GM12878 (cell line): ENCODE data around the gene CLASP2. TPM values are rescaled to one million over a fixed set of nuclear protein-coding genes. Genes with fewer than 3 reads are reported as not detected.

Experiments
- ASH2L ChIP-seq: fragments of 300-600, 200-600 bp; sonication (generic); IDR thresholded peaks from 2 replicates; pipeline ENCODE4 v1.6.1; 2017; ENCODE audit warnings: low read depth, mild to moderate bottlenecking, borderline replicate concordance
- BMI1 ChIP-seq: fragments of 450-650 bp; IDR thresholded peaks from 2 replicates; pipeline ENCODE4 v1.6.1; 2016; ENCODE audit warnings: mild to moderate bottlenecking, moderate library complexity, borderline replicate concordance
- BRCA1 ChIP-seq: IDR thresholded peaks from 2 replicates; pipeline ENCODE4 v1.6.1; 2011; ENCODE audit warnings: low read depth, low read length, improper control_type of control experiment
- CBX5 ChIP-seq: sonication (generic); IDR thresholded peaks from 2 replicates; pipeline ENCODE4 v1.6.1; 2016; ENCODE audit warnings: low read depth, moderate library complexity, mild to moderate bottlenecking, inconsistent platforms
- CHD2 ChIP-seq: IDR thresholded peaks from 2 replicates; pipeline ENCODE4 v1.6.1; 2011; ENCODE audit warnings: low read depth, low read length, improper control_type of control experiment, borderline replicate concordance
- CREM ChIP-seq: IDR thresholded peaks from 2 replicates; pipeline ENCODE4 v1.6.1; 2014; ENCODE audit warnings: antibody characterized with exemption, low read depth
- DPF2 ChIP-seq: fragments of 450-650 bp; IDR thresholded peaks from 2 replicates; pipeline ENCODE4 v1.6.1; 2017; ENCODE audit warnings: mild to moderate bottlenecking
- GABPA ChIP-seq: IDR thresholded peaks from 2 replicates; pipeline ENCODE4 v1.6.1; 2014; ENCODE audit warnings: antibody characterized with exemption, low read depth, mild to moderate bottlenecking, inconsistent platforms
- IKZF2 ChIP-seq, 2 experiments: fragments of 450-650 bp; IDR thresholded peaks; 2 replicates each; pipeline ENCODE4 v1.6.1; 2017; ENCODE audit warnings: mild to moderate bottlenecking in 2 of 2, moderate library complexity in 2 of 2
- MEF2B ChIP-seq: fragments of 450-650 bp; IDR thresholded peaks from 2 replicates; pipeline ENCODE4 v1.6.1; 2018; ENCODE audit warnings: mild to moderate bottlenecking, moderate library complexity; ENCODE audit not compliant: partially characterized antibody, poor library complexity, severe bottlenecking
- POU2F2 ChIP-seq: IDR thresholded peaks from 3 replicates; pipeline ENCODE4 v1.6.1; 2011; ENCODE audit warnings: low read depth, mild to moderate bottlenecking, low read length, borderline replicate concordance
- SIN3A ChIP-seq: IDR thresholded peaks from 2 replicates; pipeline ENCODE4 v1.6.1; 2012; ENCODE audit warnings: low read depth, low read length, improper control_type of control experiment
- STAT1 ChIP-seq: fragments of 450-650 bp; conservative IDR thresholded peaks from 2 replicates; pipeline ENCODE4 v1.6.1; 2014; ENCODE audit warnings: antibody characterized with exemption, mild to moderate bottlenecking
- ZNF207 ChIP-seq: fragments of 450-650 bp; IDR thresholded peaks from 2 replicates; pipeline ENCODE4 v1.6.1; 2014; ENCODE audit warnings: antibody characterized with exemption, mild to moderate bottlenecking, borderline replicate concordance
- polyA plus RNA-seq, 11 experiments: library from polyadenylated mRNA; depleted of rRNA in 4 of 11; unstranded in 6 of 11; stranded (reverse) in 5 of 11; fragments of >200 nt; fragmentation: Nextera tagmentation in 4 of 11; fragmentation: Illumina TruSeq in 1 of 11; extraction: Ambion mirVana in 4 of 11; extraction: Trizol in 1 of 11; gene quantifications; 1 replicate in 1 of 11; 2 replicates in 10 of 11; pipeline versions ENCODE4 v1.2.1 to v1.2.3, GENCODE V29; 2011 to 2016; ENCODE audit warnings: inconsistent platforms in 2 of 11, missing spikeins in 2 of 11, low read depth in 1 of 11
- total RNA-seq, 4 experiments: library from RNA; depleted of rRNA in 3 of 4; stranded (reverse); fragments of >200 nt in 3 of 4; fragmentation: Illumina TruSeq in 1 of 4; extraction: Trizol in 1 of 4; gene quantifications; 2 replicates each; pipeline versions ENCODE4 v1.2.1 to v1.2.3, GENCODE V29; 2013 to 2021
- TF ChIP-seq, protein P1 (sequence below): fragments of 450-650 bp; IDR thresholded peaks from 2 replicates; pipeline ENCODE4 v1.6.1; 2017; ENCODE audit warnings: mild to moderate bottlenecking, low read depth, inconsistent platforms; ENCODE audit not compliant: poor library complexity, severe bottlenecking
- TF ChIP-seq, protein P2 (sequence below): IDR thresholded peaks from 2 replicates; pipeline ENCODE4 v1.6.1; 2012; ENCODE audit warnings: low read depth, low read length, improper control_type of control experiment
- TF ChIP-seq, protein P3 (sequence below): fragments of 450-650 bp; IDR thresholded peaks from 2 replicates; pipeline ENCODE4 v1.6.1; 2018; ENCODE audit warnings: borderline replicate concordance, mild to moderate bottlenecking; ENCODE audit not compliant: partially characterized antibody
- TF ChIP-seq, protein P4 (sequence below): fragments of 150-350 bp; IDR thresholded peaks from 2 replicates; pipeline ENCODE4 v1.6.1; 2014; ENCODE audit warnings: mild to moderate bottlenecking, low read depth, low read length
- TF ChIP-seq, protein P5 (sequence below): fragments of 450-650 bp; conservative IDR thresholded peaks from 2 replicates; pipeline ENCODE4 v1.6.1; 2017; ENCODE audit warnings: mild to moderate bottlenecking, moderate library complexity

The CLASP2 gene
- total and polyA plus RNA-seq, 10 of the 15 experiments (the other 5 are each of a cell fraction or from before 2014, with no cell fraction given), result 4.0 to 38.3 (median 26.8) TPM

DNA sequence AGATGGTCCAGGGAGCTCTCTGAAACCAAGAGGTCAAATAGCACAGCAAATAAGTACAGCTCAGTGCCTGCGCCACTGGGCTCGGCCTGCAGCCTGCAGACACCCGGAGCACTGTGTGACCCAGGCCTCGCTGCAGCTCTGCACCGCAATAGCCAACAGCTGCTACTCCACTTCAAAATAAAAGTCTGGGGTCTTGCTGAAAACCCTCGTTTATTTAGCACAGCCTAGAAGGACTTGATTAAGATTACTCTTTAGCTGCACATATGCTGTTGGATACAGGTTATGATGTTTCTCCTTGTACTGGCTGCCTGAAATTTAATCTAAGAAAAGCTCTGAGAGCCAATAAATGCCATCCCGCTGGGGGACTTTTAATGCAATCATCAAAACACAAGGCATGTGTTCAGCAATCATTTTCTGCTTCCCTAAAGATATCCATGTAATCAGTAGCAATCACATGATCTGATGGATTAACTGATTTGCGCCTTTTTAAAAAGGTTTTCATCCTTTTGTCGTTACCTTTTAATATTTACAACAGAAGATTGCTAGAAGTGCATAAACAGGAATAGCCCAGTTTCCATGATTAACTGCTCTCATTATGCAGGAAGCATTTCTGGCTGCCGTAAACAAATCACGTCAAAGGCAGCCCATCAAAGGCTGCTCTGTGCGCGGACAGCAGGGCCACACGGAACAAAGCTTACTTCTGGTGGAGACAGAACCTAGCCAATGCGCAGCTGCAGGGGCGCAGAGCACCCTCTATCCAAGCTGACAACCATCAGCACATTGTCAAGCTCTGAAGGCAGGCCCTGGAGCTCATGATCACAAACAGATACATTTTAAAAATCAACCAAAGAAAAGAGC lies 58.8 kb downstream of the CLASP2 start (continued):
- TF ChIP-seq, protein P1, sequence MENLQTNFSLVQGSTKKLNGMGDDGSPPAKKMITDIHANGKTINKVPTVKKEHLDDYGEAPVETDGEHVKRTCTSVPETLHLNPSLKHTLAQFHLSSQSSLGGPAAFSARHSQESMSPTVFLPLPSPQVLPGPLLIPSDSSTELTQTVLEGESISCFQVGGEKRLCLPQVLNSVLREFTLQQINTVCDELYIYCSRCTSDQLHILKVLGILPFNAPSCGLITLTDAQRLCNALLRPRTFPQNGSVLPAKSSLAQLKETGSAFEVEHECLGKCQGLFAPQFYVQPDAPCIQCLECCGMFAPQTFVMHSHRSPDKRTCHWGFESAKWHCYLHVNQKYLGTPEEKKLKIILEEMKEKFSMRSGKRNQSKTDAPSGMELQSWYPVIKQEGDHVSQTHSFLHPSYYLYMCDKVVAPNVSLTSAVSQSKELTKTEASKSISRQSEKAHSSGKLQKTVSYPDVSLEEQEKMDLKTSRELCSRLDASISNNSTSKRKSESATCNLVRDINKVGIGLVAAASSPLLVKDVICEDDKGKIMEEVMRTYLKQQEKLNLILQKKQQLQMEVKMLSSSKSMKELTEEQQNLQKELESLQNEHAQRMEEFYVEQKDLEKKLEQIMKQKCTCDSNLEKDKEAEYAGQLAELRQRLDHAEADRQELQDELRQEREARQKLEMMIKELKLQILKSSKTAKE, result peak; percentile 17
- no peak for TF ChIP-seq GABPA
- TF ChIP-seq STAT1, result no peak
- TF ChIP-seq BRCA1, result no peak
- peak; percentile 87 for TF ChIP-seq CBX5
- peak; percentile 30; the same call in 1 of the 3 replicates for TF ChIP-seq POU2F2
- 0 out of 4 replicates have a peak, but pooled peaks of 1 of the 2 experiments have one; percentile 19 for TF ChIP-seq IKZF2 (IDR thresholded peaks at IDR 0.05)
- no peak for TF ChIP-seq DPF2
- TF ChIP-seq SIN3A, result peak; percentile 65; the same call in 1 of the 2 replicates
- no peak; the same call in 1 of the 2 replicates for TF ChIP-seq CREM
- peak; percentile 50; the same call in 1 of the 2 replicates for TF ChIP-seq ASH2L
- TF ChIP-seq, protein P2, sequence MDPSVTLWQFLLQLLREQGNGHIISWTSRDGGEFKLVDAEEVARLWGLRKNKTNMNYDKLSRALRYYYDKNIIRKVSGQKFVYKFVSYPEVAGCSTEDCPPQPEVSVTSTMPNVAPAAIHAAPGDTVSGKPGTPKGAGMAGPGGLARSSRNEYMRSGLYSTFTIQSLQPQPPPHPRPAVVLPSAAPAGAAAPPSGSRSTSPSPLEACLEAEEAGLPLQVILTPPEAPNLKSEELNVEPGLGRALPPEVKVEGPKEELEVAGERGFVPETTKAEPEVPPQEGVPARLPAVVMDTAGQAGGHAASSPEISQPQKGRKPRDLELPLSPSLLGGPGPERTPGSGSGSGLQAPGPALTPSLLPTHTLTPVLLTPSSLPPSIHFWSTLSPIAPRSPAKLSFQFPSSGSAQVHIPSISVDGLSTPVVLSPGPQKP, result no peak
- TF ChIP-seq, protein P3, sequence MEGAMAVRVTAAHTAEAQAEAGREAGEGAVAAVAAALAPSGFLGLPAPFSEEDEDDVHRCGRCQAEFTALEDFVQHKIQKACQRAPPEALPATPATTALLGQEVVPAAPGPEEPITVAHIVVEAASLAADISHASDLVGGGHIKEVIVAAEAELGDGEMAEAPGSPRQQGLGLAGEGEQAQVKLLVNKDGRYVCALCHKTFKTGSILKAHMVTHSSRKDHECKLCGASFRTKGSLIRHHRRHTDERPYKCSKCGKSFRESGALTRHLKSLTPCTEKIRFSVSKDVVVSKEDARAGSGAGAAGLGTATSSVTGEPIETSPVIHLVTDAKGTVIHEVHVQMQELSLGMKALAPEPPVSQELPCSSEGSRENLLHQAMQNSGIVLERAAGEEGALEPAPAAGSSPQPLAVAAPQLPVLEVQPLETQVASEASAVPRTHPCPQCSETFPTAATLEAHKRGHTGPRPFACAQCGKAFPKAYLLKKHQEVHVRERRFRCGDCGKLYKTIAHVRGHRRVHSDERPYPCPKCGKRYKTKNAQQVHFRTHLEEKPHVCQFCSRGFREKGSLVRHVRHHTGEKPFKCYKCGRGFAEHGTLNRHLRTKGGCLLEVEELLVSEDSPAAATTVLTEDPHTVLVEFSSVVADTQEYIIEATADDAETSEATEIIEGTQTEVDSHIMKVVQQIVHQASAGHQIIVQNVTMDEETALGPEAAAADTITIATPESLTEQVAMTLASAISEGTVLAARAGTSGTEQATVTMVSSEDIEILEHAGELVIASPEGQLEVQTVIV, result peak; percentile 41
- TF ChIP-seq MEF2B, result peak; percentile 41
- TF ChIP-seq BMI1, result no peak
- TF ChIP-seq ZNF207, result 0 out of 2 replicates have a peak, but pooled peaks have one; percentile 37
- TF ChIP-seq, protein P4, sequence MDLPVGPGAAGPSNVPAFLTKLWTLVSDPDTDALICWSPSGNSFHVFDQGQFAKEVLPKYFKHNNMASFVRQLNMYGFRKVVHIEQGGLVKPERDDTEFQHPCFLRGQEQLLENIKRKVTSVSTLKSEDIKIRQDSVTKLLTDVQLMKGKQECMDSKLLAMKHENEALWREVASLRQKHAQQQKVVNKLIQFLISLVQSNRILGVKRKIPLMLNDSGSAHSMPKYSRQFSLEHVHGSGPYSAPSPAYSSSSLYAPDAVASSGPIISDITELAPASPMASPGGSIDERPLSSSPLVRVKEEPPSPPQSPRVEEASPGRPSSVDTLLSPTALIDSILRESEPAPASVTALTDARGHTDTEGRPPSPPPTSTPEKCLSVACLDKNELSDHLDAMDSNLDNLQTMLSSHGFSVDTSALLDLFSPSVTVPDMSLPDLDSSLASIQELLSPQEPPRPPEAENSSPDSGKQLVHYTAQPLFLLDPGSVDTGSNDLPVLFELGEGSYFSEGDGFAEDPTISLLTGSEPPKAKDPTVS, result no peak
- TF ChIP-seq, protein P5, sequence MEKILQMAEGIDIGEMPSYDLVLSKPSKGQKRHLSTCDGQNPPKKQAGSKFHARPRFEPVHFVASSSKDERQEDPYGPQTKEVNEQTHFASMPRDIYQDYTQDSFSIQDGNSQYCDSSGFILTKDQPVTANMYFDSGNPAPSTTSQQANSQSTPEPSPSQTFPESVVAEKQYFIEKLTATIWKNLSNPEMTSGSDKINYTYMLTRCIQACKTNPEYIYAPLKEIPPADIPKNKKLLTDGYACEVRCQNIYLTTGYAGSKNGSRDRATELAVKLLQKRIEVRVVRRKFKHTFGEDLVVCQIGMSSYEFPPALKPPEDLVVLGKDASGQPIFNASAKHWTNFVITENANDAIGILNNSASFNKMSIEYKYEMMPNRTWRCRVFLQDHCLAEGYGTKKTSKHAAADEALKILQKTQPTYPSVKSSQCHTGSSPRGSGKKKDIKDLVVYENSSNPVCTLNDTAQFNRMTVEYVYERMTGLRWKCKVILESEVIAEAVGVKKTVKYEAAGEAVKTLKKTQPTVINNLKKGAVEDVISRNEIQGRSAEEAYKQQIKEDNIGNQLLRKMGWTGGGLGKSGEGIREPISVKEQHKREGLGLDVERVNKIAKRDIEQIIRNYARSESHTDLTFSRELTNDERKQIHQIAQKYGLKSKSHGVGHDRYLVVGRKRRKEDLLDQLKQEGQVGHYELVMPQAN, result 0 out of 2 replicates have a peak, but pooled peaks have one; percentile 20
- no peak for TF ChIP-seq CHD2
